Right renal pelvis (tissue), 4 donors: ENCODE measurements around the gene TRABD. TPM values are rescaled to one million over a fixed set of nuclear protein-coding genes. Genes with fewer than 3 reads are reported as not detected.
A peak's percentile ranks its signal among the peaks of the same experiment; 100 is the strongest.
"Not testable (repeated sequence)": the region's sequence is repeated elsewhere in the genome, so short reads cannot be mapped to it uniquely, and the experiment has no call there.

ENCODE experiments used
- DNase-seq, 4 donors: peaks; one replicate each; pipeline ENCODE4 v3.0.0-alpha.2; 2013; ENCODE audit warnings: low read depth in 4 of 4, low spot score in 3 of 4, missing footprints in 1 of 4
- polyA plus RNA-seq, 4 donors: library from polyadenylated mRNA; unstranded; fragments of 120-200 nt; gene quantifications; one replicate each; pipeline ENCODE4 v1.2.1, GENCODE V29; 2013; ENCODE audit not compliant: insufficient read length in 4 of 4

Gene TRABD
- polyA plus RNA-seq, 4 donors, result 19.1 to 30.8 (median 21.7) TPM

DNA sequence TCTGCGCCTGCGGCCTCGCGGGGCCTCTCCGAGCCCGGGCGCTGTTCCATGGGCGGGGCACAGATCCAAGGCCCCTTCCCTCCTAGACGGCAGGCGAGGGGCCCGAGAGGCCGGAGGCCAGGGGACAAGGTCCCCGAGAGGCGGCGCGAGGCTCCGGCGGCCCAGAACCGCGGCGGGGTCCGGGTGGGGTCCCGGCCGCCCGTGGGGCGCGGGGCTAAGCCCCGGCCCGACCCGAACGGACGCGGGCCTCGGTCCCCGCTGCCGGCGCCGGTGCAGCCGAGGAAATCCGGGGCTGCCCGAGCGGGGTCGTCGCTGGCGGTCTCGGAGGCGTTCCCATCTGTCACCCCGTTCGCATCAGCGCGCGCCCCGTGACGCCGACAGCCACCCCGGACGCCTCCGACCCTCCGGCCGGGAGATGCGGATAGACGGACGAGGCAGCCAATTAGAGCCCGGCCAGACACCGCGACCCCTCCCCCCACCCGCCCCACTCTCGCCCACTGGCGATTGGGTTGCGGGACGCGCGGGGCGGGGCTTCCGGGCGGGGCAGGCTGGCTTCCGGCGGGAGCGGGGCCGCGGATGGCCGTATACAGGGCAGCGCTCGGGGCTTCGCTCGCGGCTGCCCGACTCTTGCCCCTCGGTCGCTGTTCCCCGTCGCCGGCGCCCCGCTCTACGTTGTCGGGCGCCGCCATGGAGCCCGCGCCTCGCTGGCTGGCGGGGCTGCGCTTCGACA lies 14.9 kb downstream of the TRABD start, which contains the start of gene SELENOO:
Gene SELENOO, plus strand, starts transcription at position 551 of the 730 bp plus-strand sequence. Its CDS starts 26 bp downstream, at position 577.
- peak; percentile 73 to 84 (median 78) for DNase-seq

DNA sequence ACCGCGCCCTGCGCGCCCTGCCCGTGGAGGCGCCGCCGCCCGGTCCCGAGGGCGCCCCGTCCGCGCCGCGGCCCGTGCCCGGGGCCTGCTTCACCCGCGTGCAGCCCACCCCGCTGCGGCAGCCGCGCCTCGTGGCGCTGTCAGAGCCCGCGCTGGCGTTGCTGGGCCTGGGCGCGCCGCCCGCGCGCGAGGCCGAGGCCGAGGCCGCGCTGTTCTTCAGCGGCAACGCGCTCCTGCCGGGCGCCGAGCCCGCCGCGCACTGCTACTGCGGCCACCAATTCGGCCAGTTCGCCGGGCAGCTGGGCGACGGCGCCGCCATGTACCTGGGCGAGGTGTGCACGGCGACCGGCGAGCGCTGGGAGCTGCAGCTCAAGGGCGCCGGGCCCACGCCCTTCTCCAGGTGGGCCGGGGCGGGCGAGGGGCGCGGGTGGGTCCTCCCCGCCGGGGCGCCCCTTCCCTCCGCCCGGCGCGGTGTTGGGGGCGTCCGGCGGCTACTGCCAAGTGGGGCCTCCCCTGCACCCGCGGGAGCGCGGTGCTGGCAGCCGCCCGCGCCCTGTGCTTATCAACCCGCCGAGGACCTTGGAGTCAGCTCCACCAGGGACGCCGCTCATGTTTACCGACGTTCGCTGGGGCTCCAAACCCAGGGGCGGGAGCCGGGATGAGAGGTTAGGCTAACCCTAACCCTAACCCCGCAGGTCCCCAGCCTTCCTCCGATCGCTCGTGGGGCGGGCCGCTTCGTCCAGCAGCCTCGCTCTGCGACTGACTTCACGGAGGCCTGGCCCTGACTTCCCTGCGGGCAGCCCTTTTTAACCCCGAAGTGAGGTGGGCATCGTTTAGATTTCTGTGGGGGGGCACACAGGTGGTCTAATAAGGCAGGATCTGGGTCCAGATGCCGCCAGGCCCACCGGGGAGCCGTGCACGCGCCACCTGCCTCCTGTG lies 15.7 kb downstream of the TRABD start:
- no peak for DNase-seq

DNA sequence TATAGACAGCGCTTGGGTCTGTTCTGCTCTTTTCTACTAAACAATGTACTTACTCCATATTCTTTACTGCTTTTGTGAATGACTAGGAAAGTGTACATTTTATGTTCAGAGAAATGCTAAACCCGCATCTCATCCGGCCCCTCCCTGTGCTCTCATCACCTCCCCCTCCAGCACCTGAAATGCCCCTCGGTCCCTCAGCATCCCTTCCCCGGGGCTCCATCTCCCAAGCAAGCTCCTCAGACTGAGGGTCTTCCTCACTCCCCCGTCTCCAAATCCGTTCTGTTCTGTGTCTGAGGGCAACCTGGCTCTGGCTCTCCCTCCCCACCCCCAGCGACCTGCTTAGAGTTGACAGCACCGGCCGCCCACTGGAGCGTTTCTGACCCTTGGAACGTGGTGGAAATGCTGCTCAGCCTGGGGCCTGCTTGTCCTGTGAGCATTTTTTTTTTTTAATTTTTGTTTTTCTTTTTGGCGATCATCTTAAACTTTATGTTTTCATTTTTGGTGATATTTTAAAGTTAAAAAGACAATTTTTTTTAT lies 16.5 kb downstream of the TRABD start:
- DNase-seq, result no peak

DNA sequence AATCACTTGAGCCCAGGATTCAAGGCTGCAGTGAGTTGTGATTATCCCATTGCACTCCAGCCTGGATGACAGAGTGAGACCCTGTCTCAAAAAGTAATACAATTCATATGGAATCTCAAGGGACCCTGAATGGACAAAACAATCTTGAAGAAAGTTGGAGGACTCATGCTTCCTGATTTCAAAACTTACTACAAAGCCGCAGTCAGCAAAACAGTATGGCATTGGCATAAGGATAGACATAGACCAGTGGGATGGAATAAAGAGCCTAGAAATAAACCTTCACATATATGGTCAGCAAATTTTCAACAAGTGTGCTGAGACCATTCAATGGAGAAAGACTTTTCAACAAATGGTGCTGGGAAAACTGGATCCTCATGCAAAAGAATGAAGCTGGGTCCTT lies 17.6 kb downstream of the TRABD start:
- no peak for DNase-seq

DNA sequence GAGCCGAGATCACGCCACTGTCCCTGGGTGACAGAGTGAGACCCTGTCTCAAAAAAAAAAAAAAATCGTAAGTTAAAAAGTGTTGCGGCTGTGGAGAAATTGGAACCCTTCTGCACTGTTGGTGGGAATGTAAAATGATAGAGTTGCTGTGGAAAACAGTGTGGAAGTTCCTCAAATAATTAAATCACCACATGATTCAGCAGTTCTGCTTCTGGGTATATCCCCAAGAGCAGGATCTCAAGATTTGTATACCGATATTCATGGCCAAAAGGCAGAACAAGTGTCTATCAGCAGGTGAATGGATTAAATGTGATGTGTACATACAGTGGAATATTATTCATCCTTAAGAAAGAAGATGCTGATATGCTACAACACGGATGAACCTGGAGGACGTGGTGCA lies 18.9 kb downstream of the TRABD start:
- DNase-seq, result no peak

DNA sequence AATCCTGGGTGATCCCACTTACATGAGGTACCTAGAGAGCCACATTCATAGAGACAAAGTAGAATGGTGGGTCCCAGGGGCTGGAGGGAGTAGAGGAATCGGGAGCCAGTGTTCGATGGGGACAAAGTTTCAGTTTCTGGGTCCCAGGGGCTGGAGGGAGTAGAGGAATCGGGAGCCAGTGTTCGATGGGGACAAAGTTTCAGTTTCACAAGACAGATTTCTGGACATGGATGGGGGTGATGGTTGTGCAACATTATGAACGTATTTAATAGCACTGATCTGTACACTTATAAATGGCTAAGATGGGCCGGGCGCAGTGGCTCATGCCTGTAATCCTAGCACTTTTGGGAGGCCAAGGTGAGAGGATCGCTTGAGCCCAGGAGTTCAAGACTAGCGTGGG lies 19.3 kb downstream of the TRABD start:
- DNase-seq, result not testable (repeated sequence)

DNA sequence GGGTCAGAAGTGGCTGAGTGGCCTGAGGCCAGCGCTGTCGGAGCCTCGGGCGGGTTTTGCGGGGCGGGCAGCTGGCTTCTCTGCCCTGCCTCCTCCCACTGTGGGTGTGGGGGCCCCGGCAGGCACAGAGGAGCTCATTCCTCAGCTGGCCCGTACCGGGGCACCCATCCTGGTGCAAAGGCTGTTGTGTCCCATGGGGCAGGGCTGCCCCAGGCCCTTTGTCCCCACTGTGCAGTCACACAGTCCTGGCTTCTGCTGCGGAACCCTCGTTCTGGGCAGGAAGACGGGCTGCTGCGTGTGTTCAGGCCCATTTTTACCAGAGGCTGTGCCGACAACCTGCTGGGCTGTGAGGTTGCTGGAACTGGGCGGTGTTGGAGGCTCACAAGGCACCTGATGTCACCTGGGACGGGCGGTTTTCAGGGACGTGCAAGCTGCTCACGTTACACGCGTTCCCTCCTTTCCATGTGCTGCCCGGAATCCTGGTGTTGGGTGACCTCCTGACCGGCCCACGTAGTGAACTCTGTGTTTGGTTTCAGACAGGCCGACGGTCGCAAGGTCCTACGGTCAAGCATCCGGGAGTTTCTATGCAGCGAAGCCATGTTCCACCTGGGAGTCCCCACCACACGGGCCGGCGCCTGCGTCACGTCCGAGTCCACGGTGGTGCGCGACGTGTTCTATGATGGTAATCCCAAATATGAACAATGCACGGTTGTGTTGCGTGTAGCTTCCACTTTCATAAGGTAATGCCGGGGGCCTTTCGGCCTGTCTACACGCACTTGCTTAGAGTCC lies 20.3 kb downstream of the TRABD start:
- DNase-seq, result no peak

DNA sequence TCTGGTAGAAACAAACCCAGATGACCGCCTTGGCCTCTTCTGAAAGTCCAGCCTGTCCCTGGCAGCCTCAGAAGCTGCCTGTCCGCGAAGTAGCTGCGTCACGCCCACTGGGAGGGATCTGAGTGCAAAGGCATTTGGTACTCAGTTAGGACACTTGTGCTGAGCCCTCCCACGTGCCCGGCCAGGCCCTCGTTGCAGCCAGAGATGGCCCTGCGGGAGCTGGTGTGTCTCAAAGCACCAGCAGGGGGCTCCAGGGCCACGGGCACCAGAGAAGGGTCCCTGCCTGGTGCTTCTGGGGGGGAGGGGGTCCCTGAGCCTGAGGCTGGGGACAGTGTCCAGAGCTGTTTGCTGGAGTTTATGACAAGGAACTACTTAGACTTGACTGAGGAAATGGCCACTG lies 20.9 kb downstream of the TRABD start:
- DNase-seq, result no peak

DNA sequence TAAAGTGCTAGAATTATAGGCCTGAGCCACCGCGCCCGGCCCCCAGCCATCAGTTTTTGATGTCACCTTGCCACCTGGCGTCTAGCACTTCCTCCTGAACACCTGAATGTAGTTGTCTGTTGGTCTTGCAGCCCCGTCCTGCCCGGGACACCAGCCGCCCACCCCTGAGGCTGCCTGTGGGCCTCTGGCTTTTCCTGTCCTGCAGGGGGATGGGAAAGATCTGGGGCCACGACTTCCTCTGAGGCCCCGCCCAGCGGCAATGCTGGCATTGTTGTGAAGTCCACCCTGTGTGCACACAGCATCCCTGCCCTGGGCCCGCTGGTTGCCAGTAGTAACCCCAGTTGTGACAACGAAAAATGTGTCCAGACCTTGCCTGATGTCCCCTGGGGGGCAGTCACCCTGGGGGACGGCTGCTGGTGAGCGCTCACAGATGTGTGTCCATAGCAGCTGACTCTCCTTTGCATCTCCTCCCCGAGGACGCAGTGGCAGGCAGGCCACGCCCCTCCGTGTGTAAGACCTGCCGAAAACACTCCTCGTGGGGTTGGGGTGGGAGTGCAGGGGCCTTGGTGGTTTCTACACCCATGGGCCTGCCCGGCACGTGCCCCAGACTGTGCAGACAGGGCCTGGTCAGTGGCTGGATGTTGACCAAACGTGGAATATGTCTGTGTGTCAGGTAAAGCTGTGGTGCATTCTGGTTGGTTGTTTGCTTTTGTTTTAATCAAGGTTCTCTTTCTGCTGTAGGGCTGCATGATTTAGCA lies 21.8 kb downstream of the TRABD start:
- DNase-seq, result no peak

DNA sequence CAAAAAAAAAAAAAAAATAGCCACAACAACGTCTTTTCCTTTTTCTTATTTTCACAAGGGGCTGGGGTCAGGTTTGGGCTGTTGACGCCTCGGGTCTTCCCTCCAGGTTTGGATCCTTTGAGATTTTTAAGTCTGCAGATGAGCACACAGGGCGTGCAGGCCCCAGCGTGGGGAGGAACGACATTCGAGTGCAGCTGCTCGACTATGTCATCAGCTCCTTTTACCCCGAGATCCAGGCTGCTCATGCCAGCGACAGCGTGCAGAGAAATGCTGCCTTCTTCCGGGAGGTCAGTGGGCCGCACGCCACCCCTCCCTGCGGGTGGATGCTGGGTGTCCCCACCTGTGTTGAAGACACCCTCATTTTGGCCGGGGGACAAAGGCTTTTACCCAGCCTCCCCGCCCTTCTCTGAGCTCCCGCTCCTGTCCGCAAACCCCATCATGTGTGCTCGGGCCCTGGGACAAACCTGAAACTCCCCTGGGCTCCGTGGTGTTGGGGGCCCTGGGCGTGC lies 22.8 kb downstream of the TRABD start:
- no peak for DNase-seq

DNA sequence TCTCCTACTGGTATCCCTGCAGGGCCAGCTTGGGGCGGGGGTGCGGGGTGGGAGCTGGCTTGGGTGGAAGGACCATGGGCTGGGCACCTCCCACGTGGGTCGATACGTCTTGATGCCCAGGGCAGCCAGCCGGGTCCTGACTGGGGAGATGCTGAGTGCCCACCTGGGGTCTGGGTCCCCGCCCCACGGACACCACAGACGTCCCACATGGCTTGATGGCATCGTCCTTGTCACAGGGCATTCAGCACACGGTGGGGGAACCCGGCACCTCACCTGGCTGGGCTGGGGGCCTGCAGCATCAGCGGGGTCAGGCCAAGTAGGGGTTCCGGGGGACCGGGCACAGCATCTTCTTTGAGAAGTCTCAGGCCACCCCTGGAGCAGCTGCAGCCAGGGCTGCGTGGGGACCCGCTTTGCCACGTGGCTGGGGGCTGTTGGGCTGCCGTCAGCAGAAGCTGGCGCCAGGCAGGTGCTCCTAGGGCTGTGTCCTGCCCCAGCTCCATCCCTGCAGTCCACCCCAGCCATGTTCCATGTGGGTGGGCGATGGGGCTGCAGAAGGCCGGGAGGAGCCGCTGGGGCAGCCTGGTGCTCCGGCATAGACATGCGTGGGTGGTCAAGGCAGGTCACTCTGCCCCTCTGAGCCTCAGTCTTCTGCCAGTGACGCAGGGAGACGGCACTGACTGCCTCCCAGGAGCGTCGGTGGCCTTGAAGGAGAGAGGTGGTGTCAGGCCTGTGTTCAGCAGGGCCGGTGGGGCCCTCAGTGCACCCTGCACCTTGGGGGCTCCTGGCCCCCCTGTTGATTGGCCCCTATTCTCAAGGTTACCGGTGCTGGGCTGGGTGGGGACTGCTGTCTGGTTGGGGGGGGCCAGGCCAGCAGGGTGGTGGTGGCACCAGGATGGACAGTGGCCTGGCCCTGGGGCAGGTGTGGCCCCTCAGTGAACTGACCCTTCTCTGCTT lies 23.5 kb downstream of the TRABD start:
- DNase-seq, result no peak

DNA sequence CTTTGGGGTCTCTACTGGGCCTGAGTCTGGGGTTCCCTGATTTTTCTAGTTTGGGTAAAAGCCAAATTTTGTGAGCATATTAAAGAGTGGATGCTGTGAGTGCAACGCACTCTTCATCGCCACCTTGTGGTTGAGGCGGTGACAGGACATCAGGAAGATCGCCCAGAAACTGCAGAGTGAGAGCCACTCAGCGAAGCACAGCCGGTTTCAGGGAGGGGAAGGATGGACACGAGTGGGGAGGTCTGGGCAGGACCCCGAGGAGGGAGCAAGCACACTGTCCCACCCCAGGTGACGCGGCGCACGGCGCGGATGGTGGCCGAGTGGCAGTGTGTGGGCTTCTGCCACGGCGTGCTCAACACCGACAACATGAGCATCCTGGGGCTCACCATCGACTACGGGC lies 24.2 kb downstream of the TRABD start:
- no peak for DNase-seq

DNA sequence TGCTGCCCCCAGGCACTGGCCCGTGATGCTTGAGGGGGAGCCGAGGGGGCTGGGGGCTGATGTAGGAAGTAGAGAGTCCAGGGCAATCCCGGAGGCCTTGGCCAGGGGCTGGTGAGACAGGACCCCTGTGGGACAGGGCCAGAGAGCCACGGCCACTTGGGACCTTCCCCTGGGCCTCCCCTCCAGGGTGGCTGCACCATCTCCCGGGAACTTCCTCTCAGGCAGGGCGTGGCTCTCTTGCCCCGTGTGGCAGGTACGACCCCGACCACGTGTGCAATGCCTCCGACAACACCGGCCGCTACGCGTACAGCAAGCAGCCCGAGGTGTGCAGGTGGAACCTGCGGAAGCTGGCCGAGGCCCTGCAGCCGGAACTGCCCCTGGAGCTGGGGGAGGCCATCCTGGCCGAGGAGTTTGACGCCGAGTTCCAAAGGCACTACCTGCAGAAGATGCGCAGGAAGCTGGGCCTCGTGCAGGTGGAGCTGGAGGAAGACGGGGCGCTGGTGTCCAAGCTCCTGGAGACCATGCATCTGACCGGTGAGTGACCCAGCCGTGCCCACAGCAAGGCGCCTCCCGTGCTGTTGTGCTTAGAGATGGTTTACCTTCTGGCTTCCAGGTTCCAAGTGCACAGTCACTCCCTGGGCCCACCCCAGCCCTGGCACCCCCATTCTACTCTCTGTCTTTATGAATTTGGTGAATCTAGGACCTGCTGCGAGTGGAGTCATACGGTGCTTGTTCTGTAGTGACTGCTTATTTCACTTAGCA lies 24.8 kb downstream of the TRABD start:
- no peak for DNase-seq

DNA sequence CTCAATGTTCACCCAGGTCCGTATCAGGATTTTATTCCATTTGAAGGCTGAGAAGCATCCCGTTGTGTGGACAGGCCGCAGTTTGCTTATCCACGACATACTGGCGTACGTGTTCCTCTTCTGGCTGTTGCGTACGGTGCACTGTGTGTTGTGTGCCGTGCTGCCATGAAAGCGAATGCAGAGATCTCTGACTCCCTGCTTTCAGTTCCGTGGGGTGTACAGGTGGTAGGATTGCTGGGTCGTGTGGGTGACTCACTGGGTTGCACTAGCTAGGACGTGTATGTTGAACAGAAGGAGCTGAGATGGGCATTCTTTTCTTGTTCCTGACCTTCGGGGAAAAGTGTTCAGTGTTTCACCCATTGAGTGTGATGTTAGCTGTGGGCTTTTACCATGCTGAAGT lies 25.4 kb downstream of the TRABD start:
- no peak for DNase-seq

DNA sequence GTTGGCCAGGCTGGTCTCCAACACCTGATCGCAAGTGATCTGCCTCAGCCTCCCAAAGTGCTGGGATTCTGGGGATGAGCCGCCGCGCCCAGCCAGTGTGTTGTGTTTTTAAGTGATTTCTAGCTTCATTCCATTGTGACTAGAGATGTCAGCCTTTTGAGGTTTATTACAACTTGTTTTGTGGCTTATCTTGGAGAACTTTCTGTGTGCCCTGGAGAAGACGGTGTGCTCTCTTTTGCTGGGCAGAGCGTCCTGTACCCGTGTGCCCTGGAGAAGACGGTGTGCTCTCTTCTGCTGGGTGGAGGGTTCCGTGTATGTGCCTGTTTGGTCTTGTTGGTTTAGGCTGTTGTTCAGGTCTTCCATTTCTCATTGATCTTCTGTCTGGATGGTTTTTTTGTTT lies 27.6 kb downstream of the TRABD start:
- DNase-seq, result no peak

DNA sequence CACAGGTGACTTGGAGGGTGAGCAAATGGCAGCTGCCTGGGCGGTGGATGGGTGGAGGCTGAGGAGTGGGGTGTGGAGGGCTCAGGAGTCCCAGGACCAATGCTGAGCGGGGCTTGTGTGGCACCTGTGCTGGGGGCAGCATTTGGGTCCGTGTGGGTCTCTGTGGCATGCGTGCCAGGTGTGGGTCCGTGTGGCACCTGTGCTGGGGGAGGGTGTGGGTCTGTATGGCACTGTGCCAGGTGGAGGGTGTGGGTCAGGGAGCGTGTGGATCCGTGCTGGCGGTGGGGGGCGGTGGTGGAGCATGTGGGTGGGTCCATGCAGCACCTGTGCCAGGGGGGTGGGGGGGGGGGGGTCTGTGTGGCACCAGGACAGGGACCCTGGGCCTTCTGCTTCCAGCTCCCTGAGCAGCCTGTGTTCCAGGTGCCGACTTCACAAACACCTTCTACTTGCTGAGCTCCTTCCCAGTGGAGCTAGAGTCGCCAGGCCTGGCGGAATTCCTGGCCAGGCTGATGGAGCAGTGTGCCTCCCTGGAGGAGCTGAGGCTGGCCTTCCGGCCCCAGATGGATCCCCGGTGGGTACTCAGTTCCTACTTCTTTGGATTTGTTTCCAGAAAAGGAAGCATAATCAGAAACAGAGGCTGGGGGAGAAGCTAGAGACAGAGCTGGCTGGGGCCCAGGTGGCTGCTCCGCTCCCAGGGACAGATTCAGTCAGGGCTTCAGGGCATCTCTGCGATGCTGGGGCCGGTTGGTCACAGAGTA lies 29.8 kb downstream of the TRABD start:
- DNase-seq, result no peak

DNA sequence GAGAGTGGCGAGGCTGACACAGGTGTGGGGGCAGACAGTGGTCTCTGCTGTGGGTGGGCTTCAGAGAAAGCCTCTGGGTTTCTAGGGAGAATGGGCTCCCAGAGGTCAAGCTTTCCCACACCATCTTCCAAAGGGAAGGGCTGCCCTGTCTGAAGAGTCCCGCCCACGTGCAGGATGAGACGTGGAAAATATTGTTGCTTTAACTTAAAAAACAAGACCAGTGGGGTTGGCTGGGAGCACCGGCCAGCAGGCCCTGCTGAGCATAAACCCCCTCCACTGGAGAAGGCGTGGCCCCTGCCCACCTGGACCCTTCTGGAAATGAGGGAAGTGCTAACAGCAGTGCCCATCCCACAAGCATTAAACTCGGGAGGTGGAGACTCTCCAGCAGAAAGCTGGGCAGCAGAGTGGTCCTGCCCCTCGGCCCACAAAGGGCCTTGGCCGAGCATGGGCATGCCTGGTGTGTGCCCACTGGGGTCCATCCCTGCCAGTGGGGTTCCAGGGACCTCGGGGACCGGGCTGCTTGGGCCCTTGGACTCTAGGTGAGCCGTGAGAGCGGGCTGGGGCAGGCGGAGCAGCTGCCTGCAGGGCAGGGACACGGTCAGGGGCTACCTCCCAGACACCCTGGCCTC lies 30.5 kb downstream of the TRABD start:
- DNase-seq, result no peak
